A549 (cell line): ENCODE measurements around the gene SCNM1.

Experiments used
- CTCF ChIP-seq: fragments of >200 bp; sonication (Bioruptor Twin); formaldehyde crosslinking; IDR thresholded peaks from 3 replicates; pipeline ENCODE4 v1.5.1; 2016
- NPAS2 ChIP-seq: fragments of 250-450 bp; sonication (Bioruptor Pico); IDR thresholded peaks from 2 replicates; pipeline ENCODE4 v1.8.0; 2022; ENCODE audit warnings: mild to moderate bottlenecking, moderate library complexity, borderline replicate concordance

- no peak for TF ChIP-seq NPAS2 (CRISPR knock-in tag)
- TF ChIP-seq CTCF, result no peak
Measured at GRCh38 chr1:151176514-151177045, 10.6 kb downstream of the SCNM1 start.
